ENCODE measurements around the gene ETS1.

ETS1 gene

DNA sequence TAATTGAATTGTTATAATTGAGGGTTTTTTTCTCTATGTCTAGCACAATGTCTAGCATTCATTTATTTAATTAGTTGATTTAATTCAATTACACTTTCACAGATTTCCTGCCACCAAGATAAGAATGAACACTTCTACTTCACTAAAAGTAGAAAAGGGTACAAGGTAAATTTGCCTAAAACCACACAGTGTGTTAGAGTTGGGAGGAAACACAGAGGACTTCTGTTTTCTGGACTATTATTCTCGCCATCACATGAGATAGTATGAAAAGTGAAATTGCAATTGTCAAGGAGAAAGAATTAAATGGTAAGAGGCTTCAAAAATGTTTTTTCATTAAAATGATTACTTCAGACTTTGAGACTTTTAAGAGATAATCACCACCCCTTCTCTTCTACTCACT lies 109.5 kb downstream of the ETS1 start:
- H3K4me3 ChIP-seq (ENCODE audit: low read length), result no peak overlapping the region
- no peak overlapping the region for H3K27ac ChIP-seq (ENCODE audit: low read length)
- no peaks in the 10 kb centered on the region for H3K9me3 ChIP-seq (ENCODE audit: insufficient read depth, low read length)
- peaks cover 71% of the 10 kb centered on the region for H3K4me1 ChIP-seq (ENCODE audit: low read length)
- H3K4me2 ChIP-seq (ENCODE audit: low read length), result peak overlapping the region; percentile 14; the same call in 1 of the 2 replicates
- TF ChIP-seq EZH2phosphoT487 (IDR thresholded peaks at IDR 0.05; ENCODE audit: low read depth), result no peak
- H3K79me2 ChIP-seq (ENCODE audit: low read length), result peaks cover 45% of the 10 kb centered on the region
- H2AFZ ChIP-seq (ENCODE audit: low read depth, low read length), result no peak overlapping the region
- no peak overlapping the region for H3K9ac ChIP-seq (ENCODE audit: low read length)
- H4K20me1 ChIP-seq (ENCODE audit: insufficient read depth, low read length), result no peaks in the 10 kb centered on the region
- H3K36me3 ChIP-seq (replicated peaks; ENCODE audit: low read depth, low read length), result peaks cover 59% of the 10 kb centered on the region
- H3K27me3 ChIP-seq (ENCODE audit: low read depth, low read length), result no peaks in the 10 kb centered on the region

- Histone ChIP-seq H3K4me3 (ENCODE audit: low read length) (no peak overlapping the region), H3K4me1 (ENCODE audit: low read length) (peaks cover 71% of the 10 kb centered on the region)
- no peak for TF ChIP-seq EZH2phosphoT487 (IDR thresholded peaks at IDR 0.05; ENCODE audit: low read depth)
- TF ChIP-seq, protein P1, sequence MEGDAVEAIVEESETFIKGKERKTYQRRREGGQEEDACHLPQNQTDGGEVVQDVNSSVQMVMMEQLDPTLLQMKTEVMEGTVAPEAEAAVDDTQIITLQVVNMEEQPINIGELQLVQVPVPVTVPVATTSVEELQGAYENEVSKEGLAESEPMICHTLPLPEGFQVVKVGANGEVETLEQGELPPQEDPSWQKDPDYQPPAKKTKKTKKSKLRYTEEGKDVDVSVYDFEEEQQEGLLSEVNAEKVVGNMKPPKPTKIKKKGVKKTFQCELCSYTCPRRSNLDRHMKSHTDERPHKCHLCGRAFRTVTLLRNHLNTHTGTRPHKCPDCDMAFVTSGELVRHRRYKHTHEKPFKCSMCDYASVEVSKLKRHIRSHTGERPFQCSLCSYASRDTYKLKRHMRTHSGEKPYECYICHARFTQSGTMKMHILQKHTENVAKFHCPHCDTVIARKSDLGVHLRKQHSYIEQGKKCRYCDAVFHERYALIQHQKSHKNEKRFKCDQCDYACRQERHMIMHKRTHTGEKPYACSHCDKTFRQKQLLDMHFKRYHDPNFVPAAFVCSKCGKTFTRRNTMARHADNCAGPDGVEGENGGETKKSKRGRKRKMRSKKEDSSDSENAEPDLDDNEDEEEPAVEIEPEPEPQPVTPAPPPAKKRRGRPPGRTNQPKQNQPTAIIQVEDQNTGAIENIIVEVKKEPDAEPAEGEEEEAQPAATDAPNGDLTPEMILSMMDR (IDR thresholded peaks at IDR 0.05; ENCODE audit: low read depth, low read length), result no peak
Observed at GRCh38 chr11:128477278-128477677, 110.1 kb downstream of the ETS1 start.

GRCh38 chr11:128476729-128477128 lies 110.6 kb downstream of the ETS1 start:
- H3K27me3 ChIP-seq (ENCODE audit: low read depth, low read length), result no peaks in the 10 kb centered on the region
- peaks cover 38% of the 10 kb centered on the region for H3K79me2 ChIP-seq (ENCODE audit: low read length)
- H3K4me1 ChIP-seq (ENCODE audit: low read length), result peaks cover 71% of the 10 kb centered on the region
- H3K4me3 ChIP-seq (ENCODE audit: low read length), result no peak overlapping the region
- H3K36me3 ChIP-seq (replicated peaks; ENCODE audit: low read depth, low read length), result peaks cover 58% of the 10 kb centered on the region
- H3K9me3 ChIP-seq (ENCODE audit: insufficient read depth, low read length), result no peaks in the 10 kb centered on the region
- no peak overlapping the region for H3K9ac ChIP-seq (ENCODE audit: low read length)
- no peaks in the 10 kb centered on the region for H4K20me1 ChIP-seq (ENCODE audit: insufficient read depth, low read length)
- no peak overlapping the region for H2AFZ ChIP-seq (ENCODE audit: low read depth, low read length)
- no peak for TF ChIP-seq EZH2phosphoT487 (IDR thresholded peaks at IDR 0.05; ENCODE audit: low read depth)
- TF ChIP-seq, protein P1 (IDR thresholded peaks at IDR 0.05; ENCODE audit: low read depth, low read length), result no peak
- no peak overlapping the region for H3K27ac ChIP-seq (ENCODE audit: low read length)
- H3K4me2 ChIP-seq (ENCODE audit: low read length), result no peak overlapping the region

More at GRCh38 chr11:128477278-128477677, 110.1 kb downstream of the ETS1 start:
- H3K79me2 ChIP-seq (ENCODE audit: low read length), result peaks cover 43% of the 10 kb centered on the region
- H3K36me3 ChIP-seq (replicated peaks; ENCODE audit: low read depth, low read length), result peaks cover 59% of the 10 kb centered on the region
- no peaks in the 10 kb centered on the region for H3K27me3 ChIP-seq (ENCODE audit: low read depth, low read length)
- no peak overlapping the region for H3K27ac ChIP-seq (ENCODE audit: low read length)
- H2AFZ ChIP-seq (ENCODE audit: low read depth, low read length), result no peak overlapping the region
- no peaks in the 10 kb centered on the region for H4K20me1 ChIP-seq (ENCODE audit: insufficient read depth, low read length)
- H3K4me2 ChIP-seq (ENCODE audit: low read length), result no peak overlapping the region; the same call in 1 of the 2 replicates
- H3K9ac ChIP-seq (ENCODE audit: low read length), result no peak overlapping the region
- H3K9me3 ChIP-seq (ENCODE audit: insufficient read depth, low read length), result no peaks in the 10 kb centered on the region

DNA sequence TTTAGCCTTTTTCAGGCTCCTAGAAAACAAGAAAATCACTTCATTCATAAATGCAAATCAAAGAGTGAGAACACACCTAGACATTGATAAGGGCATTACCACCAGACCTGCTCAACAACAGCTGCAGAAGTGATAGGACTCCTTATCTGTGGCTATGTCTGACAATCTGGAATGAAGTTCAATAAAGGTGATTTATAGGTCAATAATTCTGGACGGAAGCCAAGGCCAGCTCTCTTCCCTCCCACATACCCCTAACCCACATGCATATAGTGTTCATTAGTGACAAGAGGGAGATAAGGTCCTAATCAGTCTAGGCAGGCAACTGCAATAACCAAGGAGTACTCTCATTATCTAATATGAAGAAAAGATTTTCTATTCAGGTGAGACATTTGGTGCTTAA lies 111.3 kb downstream of the ETS1 start:
- TF ChIP-seq EZH2phosphoT487 (IDR thresholded peaks at IDR 0.05; ENCODE audit: low read depth), result no peak
- Histone ChIP-seq H3K4me2 (ENCODE audit: low read length) (peak overlapping the region; percentile 3), H4K20me1 (ENCODE audit: insufficient read depth, low read length) (no peaks in the 10 kb centered on the region), H2AFZ (ENCODE audit: low read depth, low read length) (no peak overlapping the region), H3K9me3 (ENCODE audit: insufficient read depth, low read length) (no peaks in the 10 kb centered on the region), H3K36me3 (replicated peaks; ENCODE audit: low read depth, low read length) (peaks cover 52% of the 10 kb centered on the region), H3K79me2 (ENCODE audit: low read length) (peaks cover 31% of the 10 kb centered on the region), H3K27ac (ENCODE audit: low read length) (peak overlapping the region; percentile 99), H3K4me3 (ENCODE audit: low read length) (no peak overlapping the region), H3K4me1 (ENCODE audit: low read length) (peaks cover 72% of the 10 kb centered on the region), H3K9ac (ENCODE audit: low read length) (no peak overlapping the region), H3K27me3 (ENCODE audit: low read depth, low read length) (no peaks in the 10 kb centered on the region)

GRCh38 chr11:128474036-128474874 lies 113.1 kb downstream of the ETS1 start:
- Histone ChIP-seq H3K27me3 (ENCODE audit: low read depth, low read length) (no peaks in the 10 kb centered on the region), H3K79me2 (ENCODE audit: low read length) (peaks cover 26% of the 10 kb centered on the region), H3K27ac (ENCODE audit: low read length) (peak overlapping the region; percentile 99), H3K4me3 (ENCODE audit: low read length) (peak overlapping the region; percentile 17; the same call in 1 of the 2 replicates), H3K36me3 (replicated peaks; ENCODE audit: low read depth, low read length) (peaks cover 37% of the 10 kb centered on the region), H3K4me2 (ENCODE audit: low read length) (peak overlapping the region; percentile 91), H2AFZ (ENCODE audit: low read depth, low read length) (no peak overlapping the region), H3K9me3 (ENCODE audit: insufficient read depth, low read length) (no peaks in the 10 kb centered on the region), H4K20me1 (ENCODE audit: insufficient read depth, low read length) (no peaks in the 10 kb centered on the region), H3K9ac (ENCODE audit: low read length) (peak overlapping the region; percentile 85), H3K4me1 (ENCODE audit: low read length) (peaks cover 90% of the 10 kb centered on the region)
- TF ChIP-seq EZH2phosphoT487 (IDR thresholded peaks at IDR 0.05; ENCODE audit: low read depth), result no peak
- TF ChIP-seq, protein P1 (IDR thresholded peaks at IDR 0.05; ENCODE audit: low read depth, low read length), result no peak
